ENCODE measurements around the gene KIF1C.
"Not testable (repeated sequence)": the region's sequence is repeated elsewhere in the genome, so short reads cannot be mapped to it uniquely, and the experiment has no call there.

KIF1C gene

GRCh38 chr17:5002121-5002788, 4.5 kb downstream of the KIF1C start:
- no peak for DNase-seq

- DNase-seq = no peak
Measured at GRCh38 chr17:5003214-5003867, 5.6 kb downstream of the KIF1C start.

GRCh38 chr17:5011928-5012327, 14.2 kb downstream of the KIF1C start:
- DNase-seq = no peak

- no peak for DNase-seq
Measured at GRCh38 chr17:5014357-5014756, 16.6 kb downstream of the KIF1C start.

GRCh38 chr17:5019475-5019956, 21.8 kb downstream of the KIF1C start:
- DNase-seq = peak; percentile 72

GRCh38 chr17:5020502-5021023, 22.8 kb downstream of the KIF1C start:
- DNase-seq = no peak

GRCh38 chr17:5022171-5022711, 24.5 kb downstream of the KIF1C start:
- DNase-seq = no peak

GRCh38 chr17:5023588-5024147, 25.9 kb downstream of the KIF1C start:
- DNase-seq = no peak

- DNase-seq = no peak
Measured at GRCh38 chr17:5024604-5025003, 26.9 kb downstream of the KIF1C start.

GRCh38 chr17:5027299-5027698, 29.5 kb downstream of the KIF1C start:
- no peak for DNase-seq

- no peak for DNase-seq
Measured at GRCh38 chr17:5027916-5028315, 30.2 kb downstream of the KIF1C start.

GRCh38 chr17:5030168-5030567, 32.4 kb downstream of the KIF1C start:
- not testable (repeated sequence) for DNase-seq

- peak; percentile 92 for DNase-seq
Measured at GRCh38 chr17:5031365-5032082, 33.8 kb downstream of the KIF1C start.

- no peak for DNase-seq
Measured at GRCh38 chr17:5032865-5033264, 35.1 kb downstream of the KIF1C start.

- DNase-seq = no peak
Measured at GRCh38 chr17:5033352-5034015, 35.7 kb downstream of the KIF1C start.

- DNase-seq = no peak
Measured at GRCh38 chr17:5034063-5034462, 36.3 kb downstream of the KIF1C start.

- DNase-seq = no peak
Measured at GRCh38 chr17:5034651-5035050, 36.9 kb downstream of the KIF1C start.

- no peak for DNase-seq
Measured at GRCh38 chr17:5035315-5035714, 37.6 kb downstream of the KIF1C start, which contains the start of gene SLC52A1. Gene SLC52A1, minus strand, starts transcription at chr17:5035426. Its CDS starts 820 bp downstream, at chr17:5034606.

- DNase-seq = peak; percentile 73
Measured at GRCh38 chr17:5042157-5043022, 44.6 kb downstream of the KIF1C start.

- no peak for DNase-seq
Measured at GRCh38 chr17:5043524-5043923, 45.8 kb downstream of the KIF1C start.

GRCh38 chr17:5044630-5045029, 46.9 kb downstream of the KIF1C start:
- no peak for DNase-seq
